Heart right ventricle (tissue), 16 donors: ENCODE data around the gene PDE1A. TPM values are rescaled to one million over a fixed set of nuclear protein-coding genes. Genes with fewer than 3 reads are reported as not detected.

ENCODE experiments used
- ATAC-seq, 8 donors: fragments of 200-7000 bp; cut with Tn5 transposase; one replicate each; pipeline ENCODE4 v1.9.1; 2020; ENCODE audit warnings: mild to moderate bottlenecking in 8 of 8, moderate library complexity in 8 of 8, moderate number of reproducible peaks in 1 of 8
- DNase-seq, 2 donors: peaks; one replicate each; pipeline ENCODE4 v3.0.0-alpha.2; 2020
- H3K27ac ChIP-seq, 10 donors: fragments of 200-600 bp; sonication (generic) in 2 of 10; one replicate each; pipeline versions ENCODE4 v1.5.0 to v1.8.0; 2020 to 2022; ENCODE audit warnings: mild to moderate bottlenecking in 3 of 10
- H3K27me3 ChIP-seq, 7 donors: fragments of 200-600 bp; one replicate each; pipeline ENCODE4 v1.8.0; 2021 to 2022; ENCODE audit warnings: mild to moderate bottlenecking in 2 of 7
- H3K36me3 ChIP-seq, 9 donors: fragments of 200-600 bp; sonication (generic) in 1 of 9; one replicate each; pipeline versions ENCODE4 v1.5.0 to v1.8.0; 2020 to 2022; ENCODE audit warnings: mild to moderate bottlenecking in 2 of 9
- H3K4me1 ChIP-seq, 9 donors: fragments of 200-600 bp; sonication (generic) in 1 of 9; one replicate each; pipeline versions ENCODE4 v1.5.0 to v1.8.0; 2020 to 2022; ENCODE audit warnings: mild to moderate bottlenecking in 4 of 9
- H3K4me3 ChIP-seq, 10 donors: fragments of 200-600 bp; sonication (generic) in 2 of 10; one replicate each; pipeline versions ENCODE4 v1.5.0 to v1.8.0; 2020 to 2022; ENCODE audit warnings: mild to moderate bottlenecking in 7 of 10, moderate library complexity in 2 of 10
- H3K9me3 ChIP-seq, 11 donors: fragments of 200-600 bp in 10 of 11; sonication (generic) in 2 of 11; one replicate each; pipeline versions ENCODE4 v1.5.0 to v1.8.0; 2013 to 2022; ENCODE audit warnings: mild to moderate bottlenecking in 2 of 11, control low read depth in 1 of 11, moderate library complexity in 1 of 11
- WGBS, 2 donors: extraction: QIAGEN DNeasy Blood & Tissue Kit; methylation state at CpG; one replicate each; pipeline ENCODE4 v1.1.7; 2013; ENCODE audit warnings: inconsistent platforms in 1 of 2; 5-methylcytosine and 5-hydroxymethylcytosine counted together
- intact Hi-C, 10 donors: fragments of 100-400 bp; cut with DNase I; formaldehyde crosslinking; loops; one replicate each; pipeline versions ENCODE4 v1.11.1 to v1.14.2; 2022
- polyA plus RNA-seq, 2 donors: library from polyadenylated mRNA; stranded (reverse); fragments of 200-250 nt; gene quantifications; one replicate each; pipeline ENCODE4 v1.2.3, GENCODE V29; 2013
- total RNA-seq, 10 donors: library from RNA; stranded (reverse); fragmentation: NEBNext Ultra II Directional in 3 of 10; extraction: Animal tissue kit (Norgen Biotek cat#: 25700) in 3 of 10; gene quantifications; one replicate each; pipeline versions ENCODE4 v1.2.1 to v1.2.4, GENCODE V29; 2021 to 2023
- TF ChIP-seq, protein P1 (sequence below), 9 donors: fragments of 200-600 bp; sonication (generic) in 2 of 9; IDR thresholded peaks; one replicate each; pipeline versions ENCODE4 v1.5.0 to v1.8.0; 2021 to 2022; ENCODE audit warnings: antibody characterized with exemption in 9 of 9, mild to moderate bottlenecking in 5 of 9, moderate library complexity in 1 of 9
- donor health status: Arrhythmogenic right ventricular cardiomyopathy.
- donor health status: ischemic (EF 13 %, LVEDD 7.1; RV severe dilation, severe dysfunction).
- donor health status: healthy with polysubstance abuse.
- donor health status: DM: no; HTN: yes; CAD: no.
- donor health status: DM: no; HTN: no; CAD: no.
- donor health status: ischemic (EF 25% LVEDD 6.9; RV normal size, moderate dysfunction).
- donor health status: ischemic (EF 25% LVEDD 5.7; RV mildly dilated, moderate dysfunction).
- donor health status: healthy.
- donor health status: DM: yes; HTN: yes; CAD: no.
- donor health status: Ischemic cardiomyopathy.
- donor health status: ischemic (EF 35%, LVEDD 5.7; RV mildly dilated, moderate dysfunction).
- donor health status: nonischemic (EF 11% LVEDD 7.7; RV severe dilation, severe dysfunction).
- donor health status: DM: yes; HTN: yes; CAD: no.
- donor health status: PGD.
- donor health status: ischemic (EF 29% LVEDD 5.4; RV normal size, mild dysfunction).
- donor health status: nonischemic (EF 23%, LVEDD 6.1; RV moderate dilation, normal function).

The PDE1A gene
- total and polyA plus RNA-seq, 12 donors = 3.6 to 66.7 (median 14.8) TPM

DNA sequence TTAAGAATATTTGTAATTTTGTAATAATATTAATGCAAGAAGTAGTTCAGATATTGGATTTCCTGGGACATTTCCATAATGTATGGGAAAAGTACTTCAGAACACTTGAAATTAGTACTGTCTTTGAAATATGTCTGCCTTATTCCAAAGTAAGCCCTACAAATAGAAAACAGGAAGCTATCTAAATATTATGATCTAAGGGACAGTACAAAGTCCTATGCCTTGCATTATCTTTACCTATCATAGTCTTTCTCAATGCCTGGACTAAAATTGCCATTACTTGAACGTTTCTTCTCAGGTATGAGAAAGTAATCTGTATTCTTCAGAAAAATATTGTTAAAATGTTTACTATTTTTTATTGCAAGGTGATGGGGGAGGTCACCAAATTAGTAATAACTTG, 328.2 kb downstream of the PDE1A start:
- ATAC-seq (no peak), DNase-seq (no peak)
- Histone ChIP-seq H3K27me3 (no peaks in the 10 kb centered on the region), H3K36me3 (no peaks in the 10 kb centered on the region), H3K9me3 (peaks cover 0 to 2% (median 0%) of the 10 kb centered on the region in 11 donors), H3K27ac (no peak overlapping the region), H3K4me1 (no peaks in the 10 kb centered on the region), H3K4me3 (no peak overlapping the region)
- intact Hi-C loops = no loop called here
- TF ChIP-seq, protein P1, sequence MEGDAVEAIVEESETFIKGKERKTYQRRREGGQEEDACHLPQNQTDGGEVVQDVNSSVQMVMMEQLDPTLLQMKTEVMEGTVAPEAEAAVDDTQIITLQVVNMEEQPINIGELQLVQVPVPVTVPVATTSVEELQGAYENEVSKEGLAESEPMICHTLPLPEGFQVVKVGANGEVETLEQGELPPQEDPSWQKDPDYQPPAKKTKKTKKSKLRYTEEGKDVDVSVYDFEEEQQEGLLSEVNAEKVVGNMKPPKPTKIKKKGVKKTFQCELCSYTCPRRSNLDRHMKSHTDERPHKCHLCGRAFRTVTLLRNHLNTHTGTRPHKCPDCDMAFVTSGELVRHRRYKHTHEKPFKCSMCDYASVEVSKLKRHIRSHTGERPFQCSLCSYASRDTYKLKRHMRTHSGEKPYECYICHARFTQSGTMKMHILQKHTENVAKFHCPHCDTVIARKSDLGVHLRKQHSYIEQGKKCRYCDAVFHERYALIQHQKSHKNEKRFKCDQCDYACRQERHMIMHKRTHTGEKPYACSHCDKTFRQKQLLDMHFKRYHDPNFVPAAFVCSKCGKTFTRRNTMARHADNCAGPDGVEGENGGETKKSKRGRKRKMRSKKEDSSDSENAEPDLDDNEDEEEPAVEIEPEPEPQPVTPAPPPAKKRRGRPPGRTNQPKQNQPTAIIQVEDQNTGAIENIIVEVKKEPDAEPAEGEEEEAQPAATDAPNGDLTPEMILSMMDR (IDR thresholded peaks at IDR 0.05) = no peak
- 80 to 83% methylated on average over 1 of the region's 1 CpG for WGBS, 2 donors

DNA sequence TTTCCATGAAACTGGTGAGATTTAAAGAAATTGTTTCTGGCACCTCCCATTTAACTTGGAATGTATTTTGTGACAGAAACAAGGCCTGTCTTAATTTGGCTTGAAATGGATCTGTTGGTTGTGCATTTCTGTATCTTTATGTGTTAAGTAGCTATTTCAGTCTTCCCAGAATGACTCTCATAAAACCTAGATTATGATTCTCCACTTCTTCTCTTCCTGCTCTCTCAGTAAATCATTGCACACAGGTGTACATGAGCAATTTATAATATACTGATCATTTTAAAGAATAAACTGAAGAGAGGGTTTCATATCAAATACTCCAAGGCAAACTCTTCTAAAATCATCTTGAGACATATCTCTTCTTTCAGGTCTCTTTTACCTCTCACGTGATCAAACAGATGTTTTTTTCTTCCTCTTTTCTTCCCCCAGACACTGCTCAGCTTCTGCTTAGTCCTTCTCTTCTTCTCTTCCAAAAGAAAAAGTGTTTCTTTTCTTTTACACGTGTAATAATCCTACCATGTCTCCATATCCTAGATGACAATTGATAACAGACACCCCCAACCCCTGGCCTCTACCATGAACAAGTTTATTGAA, 329.2 kb downstream of the PDE1A start:
- TF ChIP-seq, protein P1 (IDR thresholded peaks at IDR 0.05) = no peak
- H3K4me1 ChIP-seq = no peaks in the 10 kb centered on the region
- ATAC-seq (no peak), DNase-seq (no peak)
- intact Hi-C loops = no loop called here
- peaks cover 0 to 10% (median 0%) of the 10 kb centered on the region in 11 donors for H3K9me3 ChIP-seq
- 65 to 75% methylated on average over 2 of the region's 2 CpGs for WGBS, 2 donors
- no peaks in the 10 kb centered on the region for H3K27me3 ChIP-seq
- H3K27ac ChIP-seq = no peak overlapping the region
- no peak overlapping the region for H3K4me3 ChIP-seq
- no peaks in the 10 kb centered on the region for H3K36me3 ChIP-seq

DNA sequence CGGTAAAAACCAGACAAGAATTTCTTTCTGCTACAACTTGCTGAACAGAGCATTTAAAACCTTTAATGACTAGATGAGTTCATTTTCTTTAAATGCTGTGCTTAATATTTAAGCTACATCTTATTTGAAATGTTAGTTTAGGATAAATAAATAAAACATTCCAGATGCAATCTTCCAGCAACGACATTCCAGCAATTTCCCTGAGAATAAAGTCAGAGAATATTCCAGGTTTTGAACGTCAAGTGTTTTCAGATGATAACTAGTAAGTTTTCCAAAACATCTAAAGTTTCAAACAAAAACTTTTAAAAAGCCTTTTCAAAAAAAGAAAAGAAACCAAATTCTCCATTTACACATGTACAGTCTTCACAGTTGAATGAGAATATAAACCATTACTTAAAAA, 336.4 kb downstream of the PDE1A start:
- 63 to 64% methylated on average over 3 of the region's 3 CpGs for WGBS, 2 donors
- Histone ChIP-seq H3K27me3 (no peaks in the 10 kb centered on the region), H3K4me3 (no peak overlapping the region), H3K36me3 (no peaks in the 10 kb centered on the region), H3K4me1 (peaks cover 0 to 33% (median 9%) of the 10 kb centered on the region in 9 donors), H3K9me3 (peaks cover 0 to 10% (median 0%) of the 10 kb centered on the region in 11 donors), H3K27ac (no peak overlapping the region)
- no peak for DNase-seq
- ATAC-seq = no peak
- TF ChIP-seq, protein P1 (IDR thresholded peaks at IDR 0.05) = no peak
- intact Hi-C loops = no loop called here
